RWPE1 (cell line): ENCODE data around the gene PRRC2C.
"Not testable (repeated sequence)": the region's sequence is repeated elsewhere in the genome, so short reads cannot be mapped to it uniquely, and the experiment has no call there.

Experiments
- CTCF ChIA-PET: fragments of 350-600 bp; sonication (Branson Sonifier 250); formaldehyde crosslinking; extraction: SDS; loops from one replicate; lab custom pipeline; 2021; lab: Yijun Ruan, JAX
- POLR2A ChIA-PET: fragments of 400-600 bp; formaldehyde crosslinking; extraction: SDS; loops from one replicate; lab custom pipeline; 2020; ENCODE audit warnings: antibody characterized with exemption; ENCODE audit not compliant: low non-redundant PET; lab: Yijun Ruan, JAX
- DNase-seq: peaks from one replicate; pipeline ENCODE4 v3.0.0; 2012; ENCODE audit warnings: low spot score
- H3K27ac ChIP-seq: fragments of 450-650 bp; 2 replicates; pipeline ENCODE4 v1.5.1; 2017
- TF ChIP-seq, protein P1 (sequence below): fragments of 450-650 bp; conservative IDR thresholded peaks from 2 replicates; pipeline ENCODE4 v1.5.1; 2017; ENCODE audit warnings: low read depth, mild to moderate bottlenecking

Gene PRRC2C

DNA sequence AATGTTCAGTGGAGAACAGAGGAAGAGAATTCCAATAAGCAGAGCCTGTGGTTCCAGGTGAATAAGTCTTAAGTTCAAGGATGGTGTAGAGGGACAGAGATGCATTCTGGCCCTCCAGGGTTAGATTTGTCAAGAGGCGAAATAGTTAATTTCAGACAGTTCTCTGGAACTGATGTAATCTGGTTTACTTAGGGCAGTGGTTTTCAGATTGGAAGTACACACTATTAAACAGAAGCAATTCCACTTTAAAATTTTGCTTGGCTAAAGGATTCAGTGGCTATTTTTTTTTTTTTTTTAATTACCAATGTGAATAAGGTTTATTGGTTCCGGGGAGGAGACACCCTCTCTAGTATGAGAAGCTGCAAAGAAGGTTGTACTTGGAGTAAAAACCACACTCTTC lies 111.4 kb downstream of the PRRC2C start:
- TF ChIP-seq, protein P1, sequence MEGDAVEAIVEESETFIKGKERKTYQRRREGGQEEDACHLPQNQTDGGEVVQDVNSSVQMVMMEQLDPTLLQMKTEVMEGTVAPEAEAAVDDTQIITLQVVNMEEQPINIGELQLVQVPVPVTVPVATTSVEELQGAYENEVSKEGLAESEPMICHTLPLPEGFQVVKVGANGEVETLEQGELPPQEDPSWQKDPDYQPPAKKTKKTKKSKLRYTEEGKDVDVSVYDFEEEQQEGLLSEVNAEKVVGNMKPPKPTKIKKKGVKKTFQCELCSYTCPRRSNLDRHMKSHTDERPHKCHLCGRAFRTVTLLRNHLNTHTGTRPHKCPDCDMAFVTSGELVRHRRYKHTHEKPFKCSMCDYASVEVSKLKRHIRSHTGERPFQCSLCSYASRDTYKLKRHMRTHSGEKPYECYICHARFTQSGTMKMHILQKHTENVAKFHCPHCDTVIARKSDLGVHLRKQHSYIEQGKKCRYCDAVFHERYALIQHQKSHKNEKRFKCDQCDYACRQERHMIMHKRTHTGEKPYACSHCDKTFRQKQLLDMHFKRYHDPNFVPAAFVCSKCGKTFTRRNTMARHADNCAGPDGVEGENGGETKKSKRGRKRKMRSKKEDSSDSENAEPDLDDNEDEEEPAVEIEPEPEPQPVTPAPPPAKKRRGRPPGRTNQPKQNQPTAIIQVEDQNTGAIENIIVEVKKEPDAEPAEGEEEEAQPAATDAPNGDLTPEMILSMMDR = no peak
- H3K27ac ChIP-seq = no peak overlapping the region
- CTCF ChIA-PET = no interaction called here
- DNase-seq = no peak
- POLR2A ChIA-PET = no interaction called here

DNA sequence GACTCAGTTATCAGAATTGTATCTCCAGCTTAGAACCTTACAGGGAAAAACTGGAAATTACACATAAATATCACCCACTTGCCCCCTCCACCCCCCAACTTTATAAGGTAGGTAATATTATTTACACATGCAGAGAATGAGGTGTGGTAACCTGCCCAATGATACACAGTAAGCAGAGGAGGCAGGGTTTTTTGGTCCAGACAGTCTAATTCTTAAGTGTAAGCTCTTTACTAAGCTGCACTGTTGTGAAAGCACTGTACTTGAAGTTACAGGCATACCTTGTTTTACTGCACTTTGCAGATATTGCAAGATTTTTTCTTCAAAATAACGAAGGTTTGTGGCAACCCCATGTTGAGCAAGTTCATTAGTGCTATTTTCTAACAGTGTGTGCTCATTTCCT lies 111.9 kb downstream of the PRRC2C start:
- CTCF ChIA-PET = no interaction called here
- TF ChIP-seq, protein P1 = no peak
- no peak for DNase-seq
- H3K27ac ChIP-seq = no peak overlapping the region
- POLR2A ChIA-PET = no interaction called here

DNA sequence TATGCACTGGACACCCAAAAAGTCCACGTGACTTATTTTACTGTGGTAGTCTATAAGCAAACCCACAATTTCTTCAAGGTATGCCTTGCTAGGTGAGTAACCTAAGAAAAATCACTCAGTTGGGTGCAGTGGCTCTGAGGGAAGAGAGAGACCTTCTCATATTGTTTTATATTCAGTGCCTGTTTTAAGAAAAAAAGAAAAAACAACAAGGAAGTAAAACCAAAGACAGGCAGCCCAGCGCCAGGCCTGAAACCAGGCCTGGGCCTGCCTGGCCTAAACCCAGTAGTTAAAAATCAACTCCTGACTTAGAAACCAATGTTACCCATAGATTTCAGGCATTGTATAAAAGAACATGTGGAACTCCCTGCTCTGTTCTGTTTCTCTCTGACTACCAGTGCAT lies 115.0 kb downstream of the PRRC2C start:
- H3K27ac ChIP-seq, DNase-seq, CTCF ChIA-PET: not testable (repeated sequence)
- POLR2A ChIA-PET = interaction anchor here (0.7 kb wide), 1 partner anchor 19 kb away, joined by 5 read pairs; no protein-coding TSS in a partner anchor

DNA sequence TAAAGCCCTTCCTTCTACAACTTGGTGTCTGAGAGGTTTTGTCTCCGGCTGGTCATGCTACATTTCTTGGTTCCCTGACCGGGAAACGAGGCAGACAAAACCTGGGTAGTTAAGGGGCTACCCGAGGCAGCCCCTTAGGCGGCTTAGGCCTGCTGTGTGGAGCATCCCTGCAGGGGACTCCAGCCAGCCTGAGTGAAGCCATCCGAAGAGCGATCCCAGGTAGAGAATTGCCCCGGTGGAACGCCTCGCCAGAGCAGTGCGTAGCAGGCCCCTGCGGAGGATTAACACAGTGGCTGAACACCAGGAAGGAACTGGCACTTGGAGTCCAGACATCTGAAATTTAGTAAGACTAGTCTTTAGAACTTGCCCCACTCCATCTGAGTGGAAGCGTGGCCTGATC lies 115.5 kb downstream of the PRRC2C start:
- POLR2A ChIA-PET = no interaction called here
- no peak overlapping the region for H3K27ac ChIP-seq
- TF ChIP-seq, protein P1 = no peak
- DNase-seq = no peak
- CTCF ChIA-PET = no interaction called here

DNA sequence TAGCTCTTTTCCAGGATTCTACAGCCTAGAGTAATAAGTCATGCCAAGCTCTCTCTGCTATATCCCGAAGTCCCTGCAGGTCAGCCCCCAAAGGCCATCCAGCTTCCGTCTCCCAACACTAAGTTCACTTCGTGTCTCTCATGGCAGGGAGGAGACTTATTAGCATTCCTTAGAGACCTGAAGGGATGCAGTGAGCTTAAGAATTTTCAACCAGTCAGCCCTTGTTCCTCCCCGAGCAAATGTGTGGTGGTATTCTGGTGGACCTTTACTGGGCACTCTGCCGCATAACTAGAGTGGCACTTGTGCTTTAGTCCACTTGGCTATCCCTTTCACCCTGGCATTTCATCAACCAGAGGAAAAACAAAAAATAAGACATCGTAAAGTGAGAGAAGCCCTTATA lies 117.7 kb downstream of the PRRC2C start:
- CTCF ChIA-PET, DNase-seq, H3K27ac ChIP-seq, POLR2A ChIA-PET: not testable (repeated sequence)

DNA sequence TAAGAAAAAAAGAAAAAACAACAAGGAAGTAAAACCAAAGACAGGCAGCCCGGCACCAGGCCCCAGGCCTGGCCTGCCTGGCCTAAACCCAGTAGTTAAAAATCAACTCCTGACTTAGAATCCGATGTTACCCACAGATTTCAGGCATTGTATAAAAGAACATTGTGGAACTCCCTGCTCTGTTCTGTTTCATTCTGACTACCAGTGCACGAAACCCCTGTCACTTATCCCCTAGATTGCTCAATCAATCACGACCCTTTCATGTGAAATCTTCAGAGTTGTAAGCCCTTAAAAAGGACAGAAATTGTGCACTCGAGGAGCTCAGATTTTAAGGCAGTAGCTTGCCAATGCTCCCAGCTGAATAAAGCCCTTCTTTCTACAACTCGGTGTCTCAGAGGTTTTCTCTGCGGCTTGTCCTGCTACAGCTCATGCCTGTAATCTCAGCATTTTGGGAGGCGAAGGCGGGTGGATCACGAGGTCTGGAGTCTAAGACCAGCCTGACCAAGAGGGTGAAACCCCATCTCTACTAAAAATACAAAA lies 121.1 kb downstream of the PRRC2C start:
- ChIA-PET POLR2A (no interaction called here), CTCF (interaction anchor here (0.6 kb wide), 1 partner anchor 356 kb away, joined by 4 read pairs; no protein-coding TSS in a partner anchor)
- DNase-seq = no peak
- TF ChIP-seq, protein P1 = no peak
- no peak overlapping the region for H3K27ac ChIP-seq

DNA sequence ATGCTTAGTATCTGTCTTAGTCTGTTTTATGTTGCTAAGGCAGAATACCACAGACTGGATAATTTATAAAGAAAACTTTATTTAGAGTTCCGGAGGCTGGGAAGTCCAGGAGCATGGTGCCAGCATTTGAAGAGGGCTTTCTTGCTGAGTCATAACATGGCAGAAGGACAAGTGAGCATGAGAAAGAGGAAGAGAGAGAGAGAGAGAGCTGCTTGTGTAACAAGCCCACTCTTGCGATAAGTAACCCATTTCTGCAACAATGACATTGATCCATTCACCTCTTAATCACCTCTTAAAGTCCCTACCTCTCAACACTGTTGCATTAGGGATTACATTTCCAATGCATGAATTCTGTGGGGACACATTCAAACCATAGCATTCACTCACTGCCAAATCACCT lies 125.1 kb downstream of the PRRC2C start:
- H3K27ac ChIP-seq = no peak overlapping the region
- DNase-seq = no peak

More for the DNA sequence above, 125.1 kb downstream of the PRRC2C start:
- ChIA-PET CTCF (no interaction called here), POLR2A (no interaction called here)
- TF ChIP-seq, protein P1 = no peak
